HEK293T (cell line): ENCODE data around the gene CHCT1.
"Not testable (repeated sequence)": the region's sequence is repeated elsewhere in the genome, so short reads cannot be mapped to it uniquely, and the experiment has no call there.

Experiments used
- HDGF ChIP-seq: fragments of 450-650 bp; IDR thresholded peaks from 2 replicates; pipeline ENCODE4 v1.6.1; 2017; ENCODE audit warnings: antibody characterized with exemption, borderline replicate concordance
- SP1 ChIP-seq: fragments of 450-650 bp; IDR thresholded peaks from 2 replicates; pipeline ENCODE4 v1.6.1; 2017
- TF ChIP-seq, protein P1 (sequence below): fragments of 450-650 bp; IDR thresholded peaks from 2 replicates; pipeline ENCODE4 v1.6.1; 2016

DNA sequence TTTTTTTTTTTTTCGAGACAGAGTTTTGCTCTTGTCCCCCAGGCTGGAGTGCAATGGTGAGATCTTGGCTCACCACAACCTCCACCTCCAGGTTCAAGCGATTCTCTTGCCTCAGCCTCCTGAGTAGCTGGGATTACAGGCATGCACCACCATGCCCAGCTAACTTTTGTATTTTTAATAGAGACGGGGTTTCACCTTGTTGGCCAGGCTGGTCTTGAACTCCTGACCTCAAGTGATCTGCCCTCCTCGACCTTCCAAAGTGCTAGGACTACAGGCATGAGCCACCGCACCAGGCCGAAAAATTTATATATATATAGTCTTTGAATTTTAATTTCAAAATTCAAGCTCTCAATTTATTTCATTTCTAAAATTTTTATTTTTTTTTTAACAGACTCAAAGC is 6.2 kb downstream of the CHCT1 start:
- not testable (repeated sequence) for TF ChIP-seq HDGF, SP1
- TF ChIP-seq, protein P1, sequence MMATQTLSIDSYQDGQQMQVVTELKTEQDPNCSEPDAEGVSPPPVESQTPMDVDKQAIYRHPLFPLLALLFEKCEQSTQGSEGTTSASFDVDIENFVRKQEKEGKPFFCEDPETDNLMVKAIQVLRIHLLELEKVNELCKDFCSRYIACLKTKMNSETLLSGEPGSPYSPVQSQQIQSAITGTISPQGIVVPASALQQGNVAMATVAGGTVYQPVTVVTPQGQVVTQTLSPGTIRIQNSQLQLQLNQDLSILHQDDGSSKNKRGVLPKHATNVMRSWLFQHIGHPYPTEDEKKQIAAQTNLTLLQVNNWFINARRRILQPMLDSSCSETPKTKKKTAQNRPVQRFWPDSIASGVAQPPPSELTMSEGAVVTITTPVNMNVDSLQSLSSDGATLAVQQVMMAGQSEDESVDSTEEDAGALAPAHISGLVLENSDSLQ: not testable (repeated sequence)
